ENCODE data around the gene TRIM14.

Gene TRIM14

GRCh38 chr9:98118640-98119601 is at the start of gene TRIM14:
TSS of gene TRIM14 (minus strand) at chr9:98119222. CDS start at chr9:98119188, 34 bp downstream.
- peak in 1 of 2 donors; percentile 38 for DNase-seq (ENCODE audit: low read depth in 2 of 2)

GRCh38 chr9:98168153-98168780 is 49.2 kb upstream of the TRIM14 start:
- no peak for DNase-seq (ENCODE audit: low read depth in 2 of 2)

- DNase-seq (ENCODE audit: low read depth in 2 of 2): no peak
Measured at GRCh38 chr9:98164912-98165311, 45.9 kb upstream of the TRIM14 start.

GRCh38 chr9:98162613-98163012 is 43.6 kb upstream of the TRIM14 start:
- DNase-seq (ENCODE audit: low read depth in 2 of 2): no peak

GRCh38 chr9:98161851-98162250 is 42.8 kb upstream of the TRIM14 start:
- DNase-seq (ENCODE audit: low read depth in 2 of 2): no peak

- DNase-seq (ENCODE audit: low read depth in 2 of 2): no peak
Measured at GRCh38 chr9:98159790-98160189, 40.8 kb upstream of the TRIM14 start.

- no peak for DNase-seq (ENCODE audit: low read depth in 2 of 2)
Measured at GRCh38 chr9:98159301-98159700, 40.3 kb upstream of the TRIM14 start.

GRCh38 chr9:98158071-98158831 is 39.2 kb upstream of the TRIM14 start:
- DNase-seq (ENCODE audit: low read depth in 2 of 2): no peak

GRCh38 chr9:98157372-98157771 is 38.4 kb upstream of the TRIM14 start:
- DNase-seq (ENCODE audit: low read depth in 2 of 2): no peak

- no peak for DNase-seq (ENCODE audit: low read depth in 2 of 2)
Measured at GRCh38 chr9:98154678-98155077, 35.7 kb upstream of the TRIM14 start.

- DNase-seq (ENCODE audit: low read depth in 2 of 2): no peak
Measured at GRCh38 chr9:98152526-98152925, 33.5 kb upstream of the TRIM14 start.

GRCh38 chr9:98150721-98151120 is 31.7 kb upstream of the TRIM14 start:
- no peak for DNase-seq (ENCODE audit: low read depth in 2 of 2)

- no peak for DNase-seq (ENCODE audit: low read depth in 2 of 2)
Measured at GRCh38 chr9:98150164-98150563, 31.1 kb upstream of the TRIM14 start.

- DNase-seq (ENCODE audit: low read depth in 2 of 2): no peak
Measured at GRCh38 chr9:98149422-98149821, 30.4 kb upstream of the TRIM14 start.

- no peak for DNase-seq (ENCODE audit: low read depth in 2 of 2)
Measured at GRCh38 chr9:98148486-98148885, 29.5 kb upstream of the TRIM14 start.

GRCh38 chr9:98147582-98147981 is 28.6 kb upstream of the TRIM14 start:
- DNase-seq (ENCODE audit: low read depth in 2 of 2): no peak

- DNase-seq (ENCODE audit: low read depth in 2 of 2): no peak
Measured at GRCh38 chr9:98146101-98146991, 27.3 kb upstream of the TRIM14 start.

GRCh38 chr9:98144631-98145030 is 25.6 kb upstream of the TRIM14 start:
- DNase-seq (ENCODE audit: low read depth in 2 of 2): no peak

- no peak for DNase-seq (ENCODE audit: low read depth in 2 of 2)
Measured at GRCh38 chr9:98144076-98144475, 25.1 kb upstream of the TRIM14 start.

- DNase-seq (ENCODE audit: low read depth in 2 of 2): no peak
Measured at GRCh38 chr9:98142925-98143481, 24.0 kb upstream of the TRIM14 start.

Measured in stimulated activated CD8-positive, alpha-beta memory T cell treated with anti-CD3 and anti-CD28 coated beads, Interleukin-15, amount 100 ng/mL, for 4 hours (primary cell).